OCI-LY7 (cell line): Measurements from ENCODE around the gene EEIG1. TPM values are rescaled to one million over a fixed set of nuclear protein-coding genes. Genes with fewer than 3 reads are reported as not detected.

Experiments used
- BruUV-seq: library from RNA; stranded (reverse); fragments of 400-500 nt; replicated peaks from 2 replicates; lab custom pipeline; 2021; lab: Mats Ljungman, UMichigan
- CTCF ChIA-PET: fragments of 300-600 bp; sonication (Branson Sonifier 250); formaldehyde crosslinking; loops from one replicate; lab custom pipeline; 2022; ENCODE audit warnings: antibody characterized with exemption; ENCODE audit not compliant: unreplicated experiment; lab: Charles Lee
- POLR2A ChIA-PET: fragments of 300-600 bp; sonication (Branson Sonifier 250); formaldehyde crosslinking; loops from one replicate; lab custom pipeline; 2022; ENCODE audit warnings: antibody characterized with exemption; lab: Charles Lee
- DNase-seq: peaks from one replicate; pipeline ENCODE4 v3.0.0-alpha.2; 2015; ENCODE audit warnings: low spot score
- H2AFZ ChIP-seq: fragments of 200-600 bp; sonication (generic), shearing (Covaris generic); 2 replicates; pipeline ENCODE4 v1.6.1; 2014; ENCODE audit warnings: mild to moderate bottlenecking, antibody characterized with exemption, low read length, moderate library complexity
- H3K27ac ChIP-seq: fragments of 200-600 bp; sonication (generic); 2 replicates; pipeline ENCODE4 v1.5.1; 2014; ENCODE audit warnings: mixed run types, low read depth, mild to moderate bottlenecking, moderate library complexity, low read length, inconsistent platforms; ENCODE audit not compliant: poor library complexity, severe bottlenecking
- H3K36me3 ChIP-seq: fragments of 200-600 bp; sonication (generic); 2 replicates; pipeline ENCODE4 v1.6.1; 2014; ENCODE audit warnings: mild to moderate bottlenecking, antibody characterized with exemption, low read length, moderate library complexity, mixed read lengths; ENCODE audit not compliant: insufficient read depth
- H3K4me1 ChIP-seq: fragments of 200-600 bp; sonication (generic); 2 replicates; pipeline ENCODE4 v1.5.1; 2014; ENCODE audit warnings: mild to moderate bottlenecking, low read length; ENCODE audit not compliant: insufficient read depth, poor library complexity, severe bottlenecking
- H3K4me2 ChIP-seq: fragments of 200-600 bp; sonication (generic); 2 replicates; pipeline ENCODE4 v1.6.1; 2014; ENCODE audit warnings: mild to moderate bottlenecking, low read length
- H3K4me3 ChIP-seq: fragments of 200-600 bp; sonication (generic); 2 replicates; pipeline ENCODE4 v1.5.1; 2014; ENCODE audit warnings: mild to moderate bottlenecking, low read depth, low read length; ENCODE audit not compliant: poor library complexity, severe bottlenecking
- H3K79me2 ChIP-seq: fragments of 200-600 bp; sonication (generic); 2 replicates; pipeline ENCODE4 v1.6.1; 2016; ENCODE audit warnings: low read depth, mild to moderate bottlenecking, low read length, moderate library complexity, mixed read lengths; ENCODE audit not compliant: insufficient read depth
- H3K9me2 ChIP-seq: fragments of 200-600 bp; sonication (generic); 2 replicates; pipeline ENCODE4 v1.6.1; 2016; ENCODE audit warnings: mild to moderate bottlenecking, low read length, mixed read lengths; ENCODE audit not compliant: insufficient read depth
- H3K9me3 ChIP-seq: fragments of 200-600 bp; sonication (generic); 2 replicates; pipeline ENCODE4 v1.6.1; 2014; ENCODE audit warnings: mild to moderate bottlenecking, mixed run types, low read length, mixed read lengths
- H4K20me1 ChIP-seq: fragments of 200-600 bp; sonication (generic); 2 replicates; pipeline ENCODE4 v1.6.1; 2014; ENCODE audit warnings: mild to moderate bottlenecking, antibody characterized with exemption, low read length, moderate library complexity, mixed read lengths; ENCODE audit not compliant: insufficient read depth
- CTCF ChIP-seq: fragments of 200-600 bp; sonication (generic); conservative IDR thresholded peaks from 2 replicates; pipeline ENCODE4 v1.5.1; 2014; ENCODE audit warnings: mild to moderate bottlenecking, antibody characterized with exemption, low read length, moderate library complexity, mixed read lengths
- EZH2phosphoT487 ChIP-seq: fragments of 200-600 bp; sonication (generic); IDR thresholded peaks from 2 replicates; pipeline ENCODE4 v1.6.1; 2018; ENCODE audit warnings: low read depth, borderline replicate concordance, mild to moderate bottlenecking, mixed run types, antibody characterized with exemption, low read length, moderate library complexity, mixed read lengths
- intact Hi-C: fragments of 100-400 bp; cut with micrococcal nuclease; formaldehyde crosslinking; loops from one replicate; pipeline ENCODE4 v1.10.0; 2022; ENCODE audit not compliant: unreplicated experiment
- total RNA-seq, 2 experiments: library from RNA; depleted of rRNA in 1 of 2; stranded (reverse); fragments of >200 nt in 1 of 2; shearing (Covaris generic) in 1 of 2; gene quantifications; 2 replicates each; pipeline ENCODE4 v1.2.3, GENCODE V29; 2014 to 2022

The EEIG1 gene
- total RNA-seq, 2 experiments from 2014 or later, result 25.8 to 60.1 TPM

GRCh38 chr9:127949827-127950512 lies 30.8 kb downstream of the EEIG1 start:
- Histone ChIP-seq H3K36me3 (peaks cover 67% of the 10 kb centered on the region), H4K20me1 (0 out of 2 replicates have a peak, but pooled peaks cover 5% of the 10 kb centered on the region), H3K79me2 (peaks cover 30% of the 10 kb centered on the region; the same call in 1 of the 2 replicates), H3K9me3 (no peaks in the 10 kb centered on the region), H3K4me3 (no peak overlapping the region), H3K4me2 (no peak overlapping the region), H3K4me1 (peaks cover 8% of the 10 kb centered on the region), H2AFZ (no peak overlapping the region), H3K9me2 (no peaks in the 10 kb centered on the region), H3K27ac (no peak overlapping the region)
- CTCF ChIA-PET, result interaction anchor here (0.5 kb wide), 1 partner anchor 85 kb away, joined by 3 read pairs; no protein-coding TSS in a partner anchor
- BruUV-seq, result no TSS peak
- no peak for DNase-seq
- POLR2A ChIA-PET, result interaction anchor here (1.2 kb wide), 1 partner anchor 85 kb away, joined by 3 read pairs; no protein-coding TSS in a partner anchor
- intact Hi-C loops, result no loop called here
- TF ChIP-seq CTCF (no peak), EZH2phosphoT487 (no peak)

GRCh38 chr9:127947841-127948710 lies 32.7 kb downstream of the EEIG1 start:
- no peak overlapping the region for H3K27ac ChIP-seq
- no TSS peak for BruUV-seq
- H3K79me2 ChIP-seq, result peaks cover 11% of the 10 kb centered on the region; the same call in 1 of the 2 replicates
- H3K4me3 ChIP-seq, result no peak overlapping the region
- TF ChIP-seq EZH2phosphoT487 (no peak), CTCF (no peak)
- intact Hi-C loops, result no loop called here
- H2AFZ ChIP-seq, result no peak overlapping the region
- ChIA-PET POLR2A (interaction anchor here (1.2 kb wide), 1 partner anchor 36 kb away, joined by 3 read pairs; no protein-coding TSS in a partner anchor), CTCF (no interaction called here)
- peaks cover 20% of the 10 kb centered on the region for H3K4me1 ChIP-seq
- no peak overlapping the region for H3K4me2 ChIP-seq
- DNase-seq, result no peak
- no peaks in the 10 kb centered on the region for H3K9me3 ChIP-seq
- no peaks in the 10 kb centered on the region for H3K9me2 ChIP-seq
- H3K36me3 ChIP-seq, result peaks cover 77% of the 10 kb centered on the region
- no peaks in the 10 kb centered on the region for H4K20me1 ChIP-seq
